ENCODE data around the gene SERINC5.
A peak's percentile ranks its signal among the peaks of the same experiment; 100 is the strongest.

The SERINC5 gene

GRCh38 chr5:80198399-80198798, 57.4 kb downstream of the SERINC5 start:
- H3K27me3 ChIP-seq (ENCODE audit: control insufficient read depth, insufficient read depth, low read length): no peaks in the 10 kb centered on the region
- no peak overlapping the region for H3K27ac ChIP-seq (ENCODE audit: low read depth, low read length)
- H3K4me1 ChIP-seq (ENCODE audit: control insufficient read depth, insufficient read depth, low read length): peaks cover 35% of the 10 kb centered on the region
- H3K9ac ChIP-seq (ENCODE audit: low read length): no peak overlapping the region
- H3K9me3 ChIP-seq (ENCODE audit: control insufficient read depth, insufficient read depth, low read depth, low read length): no peaks in the 10 kb centered on the region
- H3K4me3 ChIP-seq (ENCODE audit: low read depth, low read length): no peak overlapping the region
- H3K36me3 ChIP-seq (ENCODE audit: control insufficient read depth, insufficient read depth, low read length): peaks cover 54% of the 10 kb centered on the region

- no peak overlapping the region for H3K4me3 ChIP-seq (ENCODE audit: low read depth, low read length)
- H3K9me3 ChIP-seq (ENCODE audit: control insufficient read depth, insufficient read depth, low read depth, low read length): no peaks in the 10 kb centered on the region
- H3K9ac ChIP-seq (ENCODE audit: low read length): no peak overlapping the region
- H3K27me3 ChIP-seq (ENCODE audit: control insufficient read depth, insufficient read depth, low read length): no peaks in the 10 kb centered on the region
- peaks cover 34% of the 10 kb centered on the region for H3K36me3 ChIP-seq (ENCODE audit: control insufficient read depth, insufficient read depth, low read length)
- H3K27ac ChIP-seq (ENCODE audit: low read depth, low read length): peak overlapping the region; percentile 22; the same call in 1 of the 2 replicates
- peaks cover 59% of the 10 kb centered on the region for H3K4me1 ChIP-seq (ENCODE audit: control insufficient read depth, insufficient read depth, low read length)
Observed at GRCh38 chr5:80195837-80196400, 59.9 kb downstream of the SERINC5 start.

- H3K4me3 ChIP-seq (ENCODE audit: low read depth, low read length): no peak overlapping the region
- no peak overlapping the region for H3K9ac ChIP-seq (ENCODE audit: low read length)
Observed at GRCh38 chr5:80194468-80194867, 61.4 kb downstream of the SERINC5 start.

GRCh38 chr5:80193401-80193800, 62.4 kb downstream of the SERINC5 start:
- H3K9me3 ChIP-seq (ENCODE audit: control insufficient read depth, insufficient read depth, low read depth, low read length): no peaks in the 10 kb centered on the region
- peaks cover 17% of the 10 kb centered on the region for H3K36me3 ChIP-seq (ENCODE audit: control insufficient read depth, insufficient read depth, low read length)
- peak overlapping the region; percentile 28 for H3K9ac ChIP-seq (ENCODE audit: low read length)
- no peak overlapping the region for H3K4me3 ChIP-seq (ENCODE audit: low read depth, low read length)
- H3K27ac ChIP-seq (ENCODE audit: low read depth, low read length): peak overlapping the region; percentile 49; the same call in 1 of the 2 replicates
- peaks cover 72% of the 10 kb centered on the region for H3K4me1 ChIP-seq (ENCODE audit: control insufficient read depth, insufficient read depth, low read length)
- H3K27me3 ChIP-seq (ENCODE audit: control insufficient read depth, insufficient read depth, low read length): no peaks in the 10 kb centered on the region

More at GRCh38 chr5:80194468-80194867, 61.4 kb downstream of the SERINC5 start:
- peak overlapping the region; percentile 49; the same call in 1 of the 2 replicates for H3K27ac ChIP-seq (ENCODE audit: low read depth, low read length)
- H3K4me1 ChIP-seq (ENCODE audit: control insufficient read depth, insufficient read depth, low read length): peaks cover 72% of the 10 kb centered on the region
- H3K9me3 ChIP-seq (ENCODE audit: control insufficient read depth, insufficient read depth, low read depth, low read length): no peaks in the 10 kb centered on the region
- peaks cover 27% of the 10 kb centered on the region for H3K36me3 ChIP-seq (ENCODE audit: control insufficient read depth, insufficient read depth, low read length)
- H3K27me3 ChIP-seq (ENCODE audit: control insufficient read depth, insufficient read depth, low read length): no peaks in the 10 kb centered on the region

GRCh38 chr5:80192507-80193241, 63.2 kb downstream of the SERINC5 start:
- H3K36me3 ChIP-seq (ENCODE audit: control insufficient read depth, insufficient read depth, low read length): peaks cover 15% of the 10 kb centered on the region
- H3K4me3 ChIP-seq (ENCODE audit: low read depth, low read length): peak overlapping the region; percentile 12
- peak overlapping the region; percentile 49; the same call in 1 of the 2 replicates for H3K27ac ChIP-seq (ENCODE audit: low read depth, low read length)
- H3K27me3 ChIP-seq (ENCODE audit: control insufficient read depth, insufficient read depth, low read length): no peaks in the 10 kb centered on the region
- peaks cover 75% of the 10 kb centered on the region for H3K4me1 ChIP-seq (ENCODE audit: control insufficient read depth, insufficient read depth, low read length)
- peak overlapping the region; percentile 28 for H3K9ac ChIP-seq (ENCODE audit: low read length)
- H3K9me3 ChIP-seq (ENCODE audit: control insufficient read depth, insufficient read depth, low read depth, low read length): no peaks in the 10 kb centered on the region

GRCh38 chr5:80191991-80192398, 63.9 kb downstream of the SERINC5 start:
- Histone ChIP-seq H3K27ac (ENCODE audit: low read depth, low read length) (peak overlapping the region; percentile 49; the same call in 1 of the 2 replicates), H3K36me3 (ENCODE audit: control insufficient read depth, insufficient read depth, low read length) (peaks cover 9% of the 10 kb centered on the region), H3K9ac (ENCODE audit: low read length) (peak overlapping the region; percentile 65), H3K4me1 (ENCODE audit: control insufficient read depth, insufficient read depth, low read length) (peaks cover 81% of the 10 kb centered on the region), H3K27me3 (ENCODE audit: control insufficient read depth, insufficient read depth, low read length) (no peaks in the 10 kb centered on the region), H3K9me3 (ENCODE audit: control insufficient read depth, insufficient read depth, low read depth, low read length) (no peaks in the 10 kb centered on the region), H3K4me3 (ENCODE audit: low read depth, low read length) (peak overlapping the region; percentile 17; the same call in 1 of the 2 replicates)

- Histone ChIP-seq H3K9me3 (ENCODE audit: control insufficient read depth, insufficient read depth, low read depth, low read length) (no peaks in the 10 kb centered on the region), H3K9ac (ENCODE audit: low read length) (peak overlapping the region; percentile 65), H3K4me1 (ENCODE audit: control insufficient read depth, insufficient read depth, low read length) (peaks cover 87% of the 10 kb centered on the region), H3K27me3 (ENCODE audit: control insufficient read depth, insufficient read depth, low read length) (no peaks in the 10 kb centered on the region), H3K36me3 (ENCODE audit: control insufficient read depth, insufficient read depth, low read length) (peaks cover 8% of the 10 kb centered on the region), H3K4me3 (ENCODE audit: low read depth, low read length) (peak overlapping the region; percentile 17; the same call in 1 of the 2 replicates), H3K27ac (ENCODE audit: low read depth, low read length) (peak overlapping the region; percentile 19; the same call in 1 of the 2 replicates)
Observed at GRCh38 chr5:80191397-80191796, 64.5 kb downstream of the SERINC5 start.

- Histone ChIP-seq H3K27me3 (ENCODE audit: control insufficient read depth, insufficient read depth, low read length) (no peaks in the 10 kb centered on the region), H3K4me3 (ENCODE audit: low read depth, low read length) (no peak overlapping the region), H3K4me1 (ENCODE audit: control insufficient read depth, insufficient read depth, low read length) (peaks cover 84% of the 10 kb centered on the region), H3K27ac (ENCODE audit: low read depth, low read length) (peak overlapping the region; percentile 43; the same call in 1 of the 2 replicates), H3K9me3 (ENCODE audit: control insufficient read depth, insufficient read depth, low read depth, low read length) (no peaks in the 10 kb centered on the region), H3K36me3 (ENCODE audit: control insufficient read depth, insufficient read depth, low read length) (peaks cover 4% of the 10 kb centered on the region), H3K9ac (ENCODE audit: low read length) (peak overlapping the region; percentile 22)
Observed at GRCh38 chr5:80190960-80191359, 64.9 kb downstream of the SERINC5 start.

- no peak overlapping the region for H3K4me3 ChIP-seq (ENCODE audit: low read depth, low read length)
- no peaks in the 10 kb centered on the region for H3K27me3 ChIP-seq (ENCODE audit: control insufficient read depth, insufficient read depth, low read length)
- H3K36me3 ChIP-seq (ENCODE audit: control insufficient read depth, insufficient read depth, low read length): no peaks in the 10 kb centered on the region
- peaks cover 86% of the 10 kb centered on the region for H3K4me1 ChIP-seq (ENCODE audit: control insufficient read depth, insufficient read depth, low read length)
- H3K9ac ChIP-seq (ENCODE audit: low read length): peak overlapping the region; percentile 27
- H3K9me3 ChIP-seq (ENCODE audit: control insufficient read depth, insufficient read depth, low read depth, low read length): no peaks in the 10 kb centered on the region
- peak overlapping the region; percentile 76; the same call in 1 of the 2 replicates for H3K27ac ChIP-seq (ENCODE audit: low read depth, low read length)
Observed at GRCh38 chr5:80189701-80190100, 66.1 kb downstream of the SERINC5 start.

GRCh38 chr5:80189201-80189600, 66.6 kb downstream of the SERINC5 start:
- Histone ChIP-seq H3K27me3 (ENCODE audit: control insufficient read depth, insufficient read depth, low read length) (no peaks in the 10 kb centered on the region), H3K9me3 (ENCODE audit: control insufficient read depth, insufficient read depth, low read depth, low read length) (no peaks in the 10 kb centered on the region), H3K4me1 (ENCODE audit: control insufficient read depth, insufficient read depth, low read length) (peaks cover 86% of the 10 kb centered on the region), H3K9ac (ENCODE audit: low read length) (peak overlapping the region; percentile 27), H3K4me3 (ENCODE audit: low read depth, low read length) (no peak overlapping the region), H3K27ac (ENCODE audit: low read depth, low read length) (peak overlapping the region; percentile 76), H3K36me3 (ENCODE audit: control insufficient read depth, insufficient read depth, low read length) (no peaks in the 10 kb centered on the region)
